BE2C (cell line): ENCODE data around the gene VSIG2.

Source experiments
- DNase-seq: peaks from one replicate; pipeline ENCODE4 v3.0.0-alpha.2; 2020
- H3K27me3 ChIP-seq: fragments of 250-450 bp; sonication (Bioruptor Pico); 2 replicates; pipeline ENCODE4 v1.5.1; 2020; ENCODE audit warnings: mild to moderate bottlenecking
- H3K36me3 ChIP-seq: fragments of 250-450 bp; sonication (Bioruptor Pico); 2 replicates; pipeline ENCODE4 v1.5.1; 2020; ENCODE audit warnings: mild to moderate bottlenecking
- H3K4me1 ChIP-seq: fragments of 250-450 bp; sonication (Bioruptor Pico); 2 replicates; pipeline ENCODE4 v1.5.1; 2020
- H3K4me3 ChIP-seq: 2 replicates; pipeline ENCODE4 v1.5.1; 2011; ENCODE audit warnings: low read depth, low read length
- H3K9me3 ChIP-seq: fragments of 250-450 bp; sonication (Bioruptor Pico); 2 replicates; pipeline ENCODE4 v1.5.1; 2020
- CTCF ChIP-seq: IDR thresholded peaks from 2 replicates; pipeline ENCODE4 v1.5.1; 2012; ENCODE audit warnings: mild to moderate bottlenecking, low read depth, low read length

VSIG2 gene

GRCh38 chr11:124724979-124725718 is 26.9 kb downstream of the VSIG2 start:
- peak overlapping the region; percentile 6; the same call in 1 of the 2 replicates for H3K4me3 ChIP-seq
- DNase-seq = peak; percentile 27
- no peaks in the 10 kb centered on the region for H3K36me3 ChIP-seq
- H3K9me3 ChIP-seq = no peaks in the 10 kb centered on the region
- H3K4me1 ChIP-seq = no peaks in the 10 kb centered on the region; the same call in 1 of the 2 replicates
- TF ChIP-seq CTCF = no peak
- no peaks in the 10 kb centered on the region for H3K27me3 ChIP-seq

GRCh38 chr11:124722176-124722575 is 29.9 kb downstream of the VSIG2 start:
- H3K4me3 ChIP-seq = no peak overlapping the region

GRCh38 chr11:124719534-124719933 is 32.5 kb downstream of the VSIG2 start:
- no peaks in the 10 kb centered on the region for H3K9me3 ChIP-seq
- no peaks in the 10 kb centered on the region for H3K4me1 ChIP-seq
- no peak for DNase-seq
- no peak for TF ChIP-seq CTCF
- peaks cover 22% of the 10 kb centered on the region for H3K27me3 ChIP-seq
- H3K4me3 ChIP-seq = no peak overlapping the region
- no peaks in the 10 kb centered on the region for H3K36me3 ChIP-seq

More at GRCh38 chr11:124722176-124722575, 29.9 kb downstream of the VSIG2 start:
- Histone ChIP-seq H3K36me3 (no peaks in the 10 kb centered on the region), H3K9me3 (no peaks in the 10 kb centered on the region), H3K4me1 (no peaks in the 10 kb centered on the region; the same call in 1 of the 2 replicates), H3K27me3 (peaks cover 20% of the 10 kb centered on the region)
- DNase-seq = no peak
- TF ChIP-seq CTCF = no peak

- peaks cover 22% of the 10 kb centered on the region for H3K27me3 ChIP-seq
- H3K9me3 ChIP-seq = no peaks in the 10 kb centered on the region
- DNase-seq = no peak
- no peaks in the 10 kb centered on the region for H3K36me3 ChIP-seq
- no peak for TF ChIP-seq CTCF
- H3K4me3 ChIP-seq = peak overlapping the region; percentile 49; the same call in 1 of the 2 replicates
- H3K4me1 ChIP-seq = no peaks in the 10 kb centered on the region
Observed at GRCh38 chr11:124718801-124719200, 33.3 kb downstream of the VSIG2 start.

GRCh38 chr11:124717786-124718651 is 34.0 kb downstream of the VSIG2 start:
- H3K4me3 ChIP-seq = peak overlapping the region; percentile 49
- peak; percentile 39 for DNase-seq
- H3K36me3 ChIP-seq = no peaks in the 10 kb centered on the region
- TF ChIP-seq CTCF = no peak
- H3K4me1 ChIP-seq = no peaks in the 10 kb centered on the region
- peaks cover 22% of the 10 kb centered on the region for H3K27me3 ChIP-seq
- H3K9me3 ChIP-seq = no peaks in the 10 kb centered on the region
